GM10248 (cell line): ENCODE measurements around the gene CSNK2A3.

Experiments
- CTCF ChIA-PET: fragments of 300-600 bp; sonication (Branson Sonifier 250); formaldehyde crosslinking; extraction: SDS; loops from one replicate; lab custom pipeline; 2021; ENCODE audit warnings: antibody characterized with exemption; lab: Yijun Ruan, JAX
- POLR2A ChIA-PET: fragments of 350-650 bp; sonication (Branson Sonifier 250); formaldehyde crosslinking; extraction: SDS; loops from one replicate; lab custom pipeline; 2020; ENCODE audit warnings: antibody characterized with exemption; lab: Yijun Ruan, JAX
- DNase-seq: peaks from one replicate; pipeline ENCODE4 v3.0.0; 2012; ENCODE audit errors: extremely low spot score
- TF ChIP-seq, protein P1 (sequence below): IDR thresholded peaks from 2 replicates; pipeline ENCODE4 v1.5.1; 2012; ENCODE audit warnings: mild to moderate bottlenecking, low read depth; ENCODE audit errors: extremely low read depth, missing control alignments, control extremely low read depth

The CSNK2A3 gene

DNA sequence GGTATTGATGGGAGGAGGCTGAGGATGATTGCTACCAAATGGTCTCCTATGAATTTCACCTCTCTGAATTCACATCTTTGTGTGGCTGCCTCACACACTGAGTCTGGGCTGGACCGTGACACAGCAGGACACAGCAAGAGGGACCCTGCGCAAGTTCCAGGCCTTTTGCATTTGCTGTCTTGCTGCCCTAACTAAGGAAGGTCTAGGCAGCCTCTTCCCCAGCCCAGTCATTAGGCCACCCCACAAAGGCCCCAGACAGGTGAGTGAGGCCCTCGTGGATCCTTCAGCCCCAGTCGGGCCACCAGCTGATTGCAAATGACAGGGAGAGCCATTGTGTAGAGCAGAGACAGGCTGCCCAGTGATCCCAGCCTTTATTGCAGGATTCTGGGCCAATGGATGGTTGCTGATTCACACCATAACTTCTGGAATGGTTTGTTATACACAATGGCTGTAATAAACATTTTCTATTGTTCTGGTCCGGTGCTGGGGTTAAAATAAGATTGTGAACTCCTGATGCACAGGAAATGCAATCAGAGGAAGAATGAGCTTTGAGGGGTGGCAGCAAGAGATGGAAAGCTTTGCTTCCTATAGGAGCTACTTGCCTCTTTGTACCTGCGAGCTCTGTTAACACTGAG lies 28.5 kb upstream of the CSNK2A3 start:
- TF ChIP-seq, protein P1, sequence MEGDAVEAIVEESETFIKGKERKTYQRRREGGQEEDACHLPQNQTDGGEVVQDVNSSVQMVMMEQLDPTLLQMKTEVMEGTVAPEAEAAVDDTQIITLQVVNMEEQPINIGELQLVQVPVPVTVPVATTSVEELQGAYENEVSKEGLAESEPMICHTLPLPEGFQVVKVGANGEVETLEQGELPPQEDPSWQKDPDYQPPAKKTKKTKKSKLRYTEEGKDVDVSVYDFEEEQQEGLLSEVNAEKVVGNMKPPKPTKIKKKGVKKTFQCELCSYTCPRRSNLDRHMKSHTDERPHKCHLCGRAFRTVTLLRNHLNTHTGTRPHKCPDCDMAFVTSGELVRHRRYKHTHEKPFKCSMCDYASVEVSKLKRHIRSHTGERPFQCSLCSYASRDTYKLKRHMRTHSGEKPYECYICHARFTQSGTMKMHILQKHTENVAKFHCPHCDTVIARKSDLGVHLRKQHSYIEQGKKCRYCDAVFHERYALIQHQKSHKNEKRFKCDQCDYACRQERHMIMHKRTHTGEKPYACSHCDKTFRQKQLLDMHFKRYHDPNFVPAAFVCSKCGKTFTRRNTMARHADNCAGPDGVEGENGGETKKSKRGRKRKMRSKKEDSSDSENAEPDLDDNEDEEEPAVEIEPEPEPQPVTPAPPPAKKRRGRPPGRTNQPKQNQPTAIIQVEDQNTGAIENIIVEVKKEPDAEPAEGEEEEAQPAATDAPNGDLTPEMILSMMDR, result no peak
- POLR2A ChIA-PET, result no interaction called here
- DNase-seq, result no peak
- CTCF ChIA-PET, result interaction anchor here (0.7 to 1.1 kb wide), 2 partner anchors 21 to 39 kb away, joined by 3 read pairs; no protein-coding TSS in a partner anchor

DNA sequence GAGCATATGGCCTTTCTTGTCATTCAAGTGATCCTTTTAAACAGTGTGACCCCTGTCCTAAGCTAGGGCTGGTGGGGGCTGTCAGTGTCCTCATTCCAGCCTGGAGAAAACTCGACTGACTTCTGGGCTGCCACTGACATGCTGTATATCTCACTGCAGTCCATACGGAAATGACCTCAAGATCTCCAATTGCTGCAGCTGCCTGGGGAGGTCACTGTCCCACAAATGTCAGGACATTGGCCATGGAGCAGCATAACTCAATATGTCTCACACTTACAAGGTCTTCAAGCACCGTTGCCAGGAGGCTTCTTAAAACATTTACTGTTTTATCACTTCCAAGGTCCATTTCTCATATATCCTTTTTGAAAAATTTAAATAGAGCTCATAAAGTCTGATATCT lies 27.8 kb upstream of the CSNK2A3 start:
- DNase-seq, result no peak
- CTCF ChIA-PET, result interaction anchor here (0.7 to 1.1 kb wide), 3 partner anchors 20 to 124 kb away, joined by 3 read pairs; no protein-coding TSS in a partner anchor
- TF ChIP-seq, protein P1, result no peak
- POLR2A ChIA-PET, result no interaction called here

DNA sequence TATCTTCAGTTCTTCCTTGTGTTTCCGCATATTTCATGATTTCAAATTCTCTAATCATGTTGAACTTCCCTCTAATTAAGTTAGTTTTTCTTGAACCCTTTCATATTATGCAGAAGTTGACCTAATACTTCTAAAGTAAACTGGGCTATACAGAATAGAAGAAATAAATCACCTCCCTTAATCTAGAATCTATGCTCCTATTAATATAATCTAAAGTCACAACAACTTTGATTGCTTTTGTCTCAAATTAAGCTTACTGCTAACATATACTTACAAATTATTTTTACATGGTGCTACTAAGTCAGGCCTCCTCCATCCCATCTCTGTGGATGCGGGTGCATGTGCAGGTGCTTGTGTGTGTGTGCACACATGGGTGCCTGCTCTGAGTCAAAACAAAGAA lies 27.3 kb upstream of the CSNK2A3 start:
- ChIA-PET POLR2A (no interaction called here), CTCF (interaction anchor here (0.8 kb wide), 1 partner anchor 123 kb away, joined by 3 read pairs; no protein-coding TSS in a partner anchor)
- TF ChIP-seq, protein P1, result no peak
- no peak for DNase-seq

DNA sequence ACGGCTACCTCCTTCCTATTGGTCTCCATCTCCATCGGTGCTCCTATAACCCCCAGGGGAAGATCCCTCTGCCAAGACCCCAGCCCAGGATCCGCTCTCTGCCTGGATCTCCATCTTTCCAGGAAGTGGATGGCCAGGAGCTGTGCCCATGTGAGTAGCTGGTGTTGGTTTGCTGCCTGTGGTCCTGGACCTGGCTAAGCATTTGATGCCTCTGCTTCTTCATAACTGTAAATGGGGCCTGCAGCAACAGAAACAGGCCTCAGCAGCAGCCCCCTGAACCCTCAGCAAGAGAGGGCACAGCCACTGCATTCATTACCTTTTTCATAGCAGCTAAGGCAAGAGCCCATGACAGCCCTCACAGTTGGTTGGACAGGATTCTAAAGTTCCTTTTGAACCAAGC lies 26.6 kb upstream of the CSNK2A3 start:
- TF ChIP-seq, protein P1, result no peak
- CTCF ChIA-PET, result no interaction called here
- DNase-seq, result no peak
- POLR2A ChIA-PET, result no interaction called here

DNA sequence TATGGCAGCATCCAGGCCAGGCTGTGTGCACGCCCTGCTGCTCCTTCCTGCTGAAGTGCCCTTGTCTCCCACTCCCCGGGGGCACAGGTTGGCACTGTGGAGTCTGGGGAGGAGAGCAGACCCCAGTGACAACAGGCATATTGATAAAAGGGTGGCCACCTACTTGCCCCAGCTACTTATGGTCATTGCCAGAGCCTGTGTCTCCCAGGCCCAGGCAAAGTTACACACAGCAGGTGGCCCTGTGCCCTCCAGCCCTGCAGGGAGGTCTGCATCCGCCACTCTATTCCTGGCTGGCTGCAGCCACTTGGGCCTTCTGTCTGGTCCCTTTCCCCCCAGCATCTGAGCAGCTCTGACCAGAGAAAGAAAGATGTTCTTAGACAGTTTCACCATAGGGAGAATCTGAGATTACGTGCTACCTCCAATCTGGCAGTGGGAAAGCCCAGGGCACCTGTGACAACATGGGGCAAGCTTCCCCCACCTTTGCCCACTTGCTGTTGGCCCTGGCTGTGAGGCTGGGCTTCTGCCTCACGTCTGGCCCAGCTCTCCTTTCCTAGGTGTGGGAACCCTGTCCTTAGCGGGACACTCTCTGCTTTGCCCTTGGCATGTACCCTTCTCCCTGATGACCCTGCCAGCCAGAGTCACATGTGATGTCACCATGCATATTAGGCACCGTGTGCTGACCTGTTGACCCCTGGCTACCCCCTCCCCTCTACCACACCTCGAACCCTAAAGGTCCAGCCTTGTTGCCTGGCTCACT lies 25.3 kb upstream of the CSNK2A3 start:
- TF ChIP-seq, protein P1, result no peak
- ChIA-PET POLR2A (no interaction called here), CTCF (interaction anchor here (1.5 kb wide), 1 partner anchor 10 kb away, joined by 5 read pairs; no protein-coding TSS in a partner anchor)
- DNase-seq, result no peak

DNA sequence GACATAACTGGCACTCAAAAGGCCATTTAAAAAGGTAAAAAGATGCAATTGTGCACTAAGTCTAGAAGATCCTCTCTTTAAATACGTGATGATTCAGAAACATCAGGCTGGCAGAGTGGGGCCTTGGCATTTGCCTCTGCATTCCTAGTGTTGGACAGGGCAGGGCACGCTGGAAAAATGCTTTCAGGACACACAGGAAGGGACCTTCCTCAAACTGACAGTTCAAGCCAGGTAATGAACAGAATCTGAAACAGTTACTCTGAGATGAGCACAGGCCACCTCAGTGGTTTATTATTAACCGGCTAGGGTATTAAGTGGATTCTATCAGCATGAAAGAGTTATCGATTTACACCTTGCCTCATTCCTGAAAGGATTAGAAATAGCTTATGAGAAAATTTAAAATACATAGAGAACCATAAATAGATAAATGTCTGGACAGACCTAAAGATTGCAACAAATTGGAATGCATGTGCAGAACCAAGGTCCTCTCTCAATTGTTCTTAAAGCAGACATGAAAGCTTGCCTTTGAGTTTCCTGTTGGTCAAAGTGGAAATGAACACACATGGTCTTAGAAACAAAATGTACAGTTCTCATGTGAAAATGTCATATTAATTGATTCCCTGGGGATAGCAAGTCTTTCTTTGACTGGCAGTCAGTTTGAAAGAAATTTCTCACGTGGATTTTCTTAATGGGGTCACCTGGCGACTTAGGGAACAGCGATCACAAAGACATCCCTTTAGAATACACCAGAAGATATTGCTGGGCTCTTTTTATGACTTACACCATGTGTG lies 21.5 kb upstream of the CSNK2A3 start:
- POLR2A ChIA-PET, result interaction anchor here (0.6 kb wide), 1 partner anchor 307 kb away, joined by 3 read pairs; no protein-coding TSS in a partner anchor
- no peak for DNase-seq
- CTCF ChIA-PET, result no interaction called here
- TF ChIP-seq, protein P1, result no peak
